Measurements from ENCODE around the gene MLLT3. TPM values are rescaled to one million over a fixed set of nuclear protein-coding genes. Genes with fewer than 3 reads are reported as not detected.

MLLT3 gene
- total and polyA plus RNA-seq, 5 donors, result 5.8 to 14.0 (median 8.3) TPM

DNA sequence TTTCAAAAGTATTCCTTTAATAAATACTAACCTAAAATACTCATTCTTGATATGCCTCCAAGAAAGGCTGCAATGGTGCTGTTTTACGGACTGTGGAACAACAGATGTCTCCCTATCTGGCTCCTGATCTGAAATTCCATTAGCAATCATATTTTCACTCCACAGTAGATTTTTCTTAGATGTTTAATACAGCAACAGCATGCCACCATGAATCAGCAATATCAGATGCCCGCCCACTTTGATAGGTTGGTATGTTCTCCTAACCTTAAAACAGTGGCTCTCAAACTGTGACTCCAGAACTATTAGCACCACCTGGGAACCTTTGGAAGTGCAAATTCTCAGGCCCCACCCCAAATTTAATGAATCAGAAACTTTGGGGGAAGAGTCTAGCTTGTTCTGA, 110.2 kb downstream of the MLLT3 start:
- ATAC-seq (no peak), DNase-seq (no peak)
- H3K27ac ChIP-seq (ENCODE audit: low read length), result no peak overlapping the region
- H3K4me3 ChIP-seq (ENCODE audit: low read length), result no peak overlapping the region
- no peaks in the 10 kb centered on the region for H3K27me3 ChIP-seq (ENCODE audit: control insufficient read depth, insufficient read depth)
- intact Hi-C loops (cut with DNase I), result no loop called here
- peaks cover 5% of the 10 kb centered on the region for H3K4me1 ChIP-seq (ENCODE audit: control insufficient read depth, insufficient read depth, low read length)
- 71% methylated on average over 2 of the region's 2 CpGs for WGBS
- no peaks in the 10 kb centered on the region for H3K9me3 ChIP-seq (ENCODE audit: control insufficient read depth, low read length)

DNA sequence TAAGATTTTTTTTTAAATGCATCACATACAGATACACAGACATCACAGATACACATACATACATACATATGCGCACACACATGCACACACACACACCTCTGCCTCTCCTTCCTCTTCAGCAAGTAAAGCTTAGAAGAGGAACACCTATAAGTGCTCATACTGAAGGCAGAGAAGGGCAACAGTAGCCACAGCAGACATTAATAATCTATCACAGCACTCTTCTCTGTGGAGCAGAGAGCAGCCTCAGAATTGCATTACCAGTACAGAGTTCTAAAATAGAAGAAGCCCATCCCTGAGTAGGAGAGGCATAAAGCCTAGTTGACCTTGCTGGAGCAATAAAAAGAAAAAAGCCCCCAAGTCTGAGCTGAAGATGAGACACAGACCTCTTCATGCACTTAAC, 110.6 kb downstream of the MLLT3 start:
- ATAC-seq (no peak), DNase-seq (no peak)
- H3K4me1 ChIP-seq (ENCODE audit: control insufficient read depth, insufficient read depth, low read length), result peaks cover 5% of the 10 kb centered on the region
- H3K27me3 ChIP-seq (ENCODE audit: control insufficient read depth, insufficient read depth), result no peaks in the 10 kb centered on the region
- H3K27ac ChIP-seq (ENCODE audit: low read length), result no peak overlapping the region
- H3K9me3 ChIP-seq (ENCODE audit: control insufficient read depth, low read length), result no peaks in the 10 kb centered on the region
- no peak overlapping the region for H3K4me3 ChIP-seq (ENCODE audit: low read length)
- intact Hi-C loops (cut with DNase I), result no loop called here
- 94% methylated on average over 1 of the region's 1 CpG for WGBS

DNA sequence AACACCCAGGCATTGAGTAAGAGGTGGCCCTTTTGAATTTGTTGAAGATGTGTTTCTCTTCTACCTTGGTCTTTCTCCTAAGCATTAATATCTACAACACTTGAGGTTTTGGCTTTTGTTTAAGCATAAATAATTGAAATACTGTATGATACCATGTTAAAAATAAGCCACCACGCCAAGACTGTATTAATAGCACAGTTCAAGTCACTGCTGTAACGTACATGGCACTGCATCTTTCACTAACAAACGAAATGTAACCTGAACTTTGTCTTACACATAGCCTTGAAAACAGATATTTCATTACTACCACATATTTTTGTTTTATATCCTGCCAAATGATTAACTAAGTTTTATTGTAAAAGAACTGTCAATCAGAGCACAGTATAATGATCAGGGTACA, 112.8 kb downstream of the MLLT3 start:
- Histone ChIP-seq H3K9me3 (ENCODE audit: control insufficient read depth, low read length) (no peaks in the 10 kb centered on the region), H3K27me3 (ENCODE audit: control insufficient read depth, insufficient read depth) (no peaks in the 10 kb centered on the region), H3K4me1 (ENCODE audit: control insufficient read depth, insufficient read depth, low read length) (peaks cover 5% of the 10 kb centered on the region), H3K4me3 (ENCODE audit: low read length) (no peak overlapping the region), H3K27ac (ENCODE audit: low read length) (no peak overlapping the region)
- 80% methylated on average over 3 of the region's 3 CpGs for WGBS
- no peak for DNase-seq
- intact Hi-C loops (cut with DNase I), result no loop called here
- no peak for ATAC-seq

DNA sequence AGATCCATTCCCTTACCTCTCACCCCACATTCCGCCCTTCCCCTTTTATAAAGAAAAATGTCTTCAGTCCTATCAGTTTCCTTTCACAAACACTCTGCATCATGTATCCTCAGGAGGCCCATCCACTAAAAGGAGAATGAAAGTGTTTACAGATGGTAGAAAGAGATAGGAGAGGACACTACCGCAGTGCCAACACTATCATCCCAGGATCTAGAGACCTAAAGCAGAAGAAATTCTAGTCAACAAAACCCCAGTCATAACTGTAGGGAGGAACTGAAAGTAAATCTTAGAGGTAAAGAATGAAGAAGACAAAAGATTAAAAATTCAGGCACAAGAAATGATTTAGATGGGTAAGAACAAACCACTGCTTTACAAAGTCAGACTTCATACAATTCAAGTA, 114.1 kb downstream of the MLLT3 start:
- H3K27ac ChIP-seq (ENCODE audit: low read length), result no peak overlapping the region
- H3K27me3 ChIP-seq (ENCODE audit: control insufficient read depth, insufficient read depth), result no peaks in the 10 kb centered on the region
- no peak for ATAC-seq
- peaks cover 5% of the 10 kb centered on the region for H3K4me1 ChIP-seq (ENCODE audit: control insufficient read depth, insufficient read depth, low read length)
- DNase-seq, result no peak
- 68% methylated on average over 2 of the region's 2 CpGs for WGBS
- no peak overlapping the region for H3K4me3 ChIP-seq (ENCODE audit: low read length)
- no peaks in the 10 kb centered on the region for H3K9me3 ChIP-seq (ENCODE audit: control insufficient read depth, low read length)
- intact Hi-C loops (cut with DNase I), result no loop called here

DNA sequence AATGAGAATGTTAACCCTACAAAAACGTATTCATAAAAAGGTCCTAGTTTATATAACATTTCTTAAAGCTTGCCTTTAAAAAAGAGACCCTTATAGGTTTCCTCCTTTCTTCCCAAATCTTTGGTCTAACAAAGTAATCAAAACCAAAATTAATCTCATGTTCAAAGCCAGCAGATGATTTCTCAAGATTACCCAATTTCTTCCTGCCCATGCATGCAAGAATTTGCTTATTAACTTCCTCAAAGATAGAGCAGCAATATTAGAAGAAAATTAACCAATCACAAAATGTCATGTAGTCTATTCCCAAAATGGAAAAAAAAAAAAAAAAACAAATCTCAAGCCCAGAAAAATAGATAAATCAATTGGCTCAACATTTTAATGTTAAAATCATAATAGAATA, 114.9 kb downstream of the MLLT3 start:
- Histone ChIP-seq H3K4me3 (ENCODE audit: low read length) (no peak overlapping the region), H3K4me1 (ENCODE audit: control insufficient read depth, insufficient read depth, low read length) (peaks cover 1% of the 10 kb centered on the region), H3K9me3 (ENCODE audit: control insufficient read depth, low read length) (no peaks in the 10 kb centered on the region), H3K27me3 (ENCODE audit: control insufficient read depth, insufficient read depth) (no peaks in the 10 kb centered on the region), H3K27ac (ENCODE audit: low read length) (no peak overlapping the region)
- DNase-seq (no peak), ATAC-seq (no peak)
- intact Hi-C loops (cut with DNase I), result no loop called here
- 0% methylated on average over 1 of the region's 1 CpG for WGBS

DNA sequence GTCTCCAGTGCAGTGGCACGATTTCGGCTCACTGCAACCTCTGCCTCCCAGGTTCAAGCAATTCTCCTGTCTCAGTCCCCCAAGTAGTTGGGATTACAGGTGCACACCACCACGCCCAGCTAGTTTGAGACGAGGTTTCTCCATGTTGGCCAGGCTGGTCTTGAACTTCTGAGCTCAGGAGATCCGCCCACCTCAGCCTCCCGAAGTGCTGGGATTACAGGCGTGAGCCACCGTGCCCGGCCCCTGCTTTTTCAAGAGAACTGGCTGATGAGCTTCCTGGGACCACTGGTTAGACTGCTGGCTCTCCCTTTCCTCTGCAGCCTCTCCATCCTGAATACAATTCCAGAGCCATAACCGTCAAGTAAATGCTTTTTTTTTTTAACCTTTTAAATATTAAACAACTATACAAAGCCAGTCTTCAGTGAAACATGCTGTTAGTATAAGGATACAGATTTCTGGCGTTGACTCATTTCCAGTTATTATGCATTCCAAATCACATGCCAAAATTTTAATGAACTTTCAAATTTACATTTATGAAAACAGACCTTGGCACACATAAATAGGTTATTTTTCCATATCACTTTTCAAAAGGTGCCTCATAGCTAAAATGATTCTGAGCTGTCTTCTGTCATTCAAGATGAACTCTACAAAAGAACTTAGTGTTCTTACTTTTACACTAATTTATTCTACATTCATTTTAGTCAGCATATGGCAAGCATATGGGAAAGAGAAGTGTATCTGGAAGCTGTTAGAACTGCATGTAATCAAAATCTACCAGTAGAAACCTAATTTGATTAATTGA, 116.0 kb downstream of the MLLT3 start:
- intact Hi-C loops (cut with DNase I), result no loop called here
- H3K27me3 ChIP-seq (ENCODE audit: control insufficient read depth, insufficient read depth), result no peaks in the 10 kb centered on the region
- DNase-seq, result no peak
- no peaks in the 10 kb centered on the region for H3K9me3 ChIP-seq (ENCODE audit: control insufficient read depth, low read length)
- H3K4me1 ChIP-seq (ENCODE audit: control insufficient read depth, insufficient read depth, low read length), result no peaks in the 10 kb centered on the region
- ATAC-seq, result no peak
- H3K27ac ChIP-seq (ENCODE audit: low read length), result no peak overlapping the region
- 86% methylated on average over 11 of the region's 11 CpGs for WGBS
- H3K4me3 ChIP-seq (ENCODE audit: low read length), result no peak overlapping the region

- WGBS, result 98% methylated on average over 5 of the region's 5 CpGs
- ATAC-seq, result no peak
Measured at GRCh38 chr9:20505574-20505973, 116.7 kb downstream of the MLLT3 start.

GRCh38 chr9:20504930-20505329, 117.4 kb downstream of the MLLT3 start:
- Histone ChIP-seq H3K4me1 (ENCODE audit: control insufficient read depth, insufficient read depth, low read length) (no peaks in the 10 kb centered on the region), H3K27ac (ENCODE audit: low read length) (no peak overlapping the region), H3K27me3 (ENCODE audit: control insufficient read depth, insufficient read depth) (no peaks in the 10 kb centered on the region), H3K4me3 (ENCODE audit: low read length) (no peak overlapping the region), H3K9me3 (ENCODE audit: control insufficient read depth, low read length) (no peaks in the 10 kb centered on the region)
- intact Hi-C loops (cut with DNase I), result no loop called here
- no peak for DNase-seq
- ATAC-seq, result no peak
- WGBS, result 98% methylated on average over 1 of the region's 1 CpG

More at GRCh38 chr9:20505574-20505973, 116.7 kb downstream of the MLLT3 start:
- Histone ChIP-seq H3K27me3 (ENCODE audit: control insufficient read depth, insufficient read depth) (no peaks in the 10 kb centered on the region), H3K9me3 (ENCODE audit: control insufficient read depth, low read length) (no peaks in the 10 kb centered on the region), H3K4me1 (ENCODE audit: control insufficient read depth, insufficient read depth, low read length) (no peaks in the 10 kb centered on the region), H3K27ac (ENCODE audit: low read length) (no peak overlapping the region), H3K4me3 (ENCODE audit: low read length) (no peak overlapping the region)
- intact Hi-C loops (cut with DNase I), result no loop called here
- DNase-seq, result no peak

DNA sequence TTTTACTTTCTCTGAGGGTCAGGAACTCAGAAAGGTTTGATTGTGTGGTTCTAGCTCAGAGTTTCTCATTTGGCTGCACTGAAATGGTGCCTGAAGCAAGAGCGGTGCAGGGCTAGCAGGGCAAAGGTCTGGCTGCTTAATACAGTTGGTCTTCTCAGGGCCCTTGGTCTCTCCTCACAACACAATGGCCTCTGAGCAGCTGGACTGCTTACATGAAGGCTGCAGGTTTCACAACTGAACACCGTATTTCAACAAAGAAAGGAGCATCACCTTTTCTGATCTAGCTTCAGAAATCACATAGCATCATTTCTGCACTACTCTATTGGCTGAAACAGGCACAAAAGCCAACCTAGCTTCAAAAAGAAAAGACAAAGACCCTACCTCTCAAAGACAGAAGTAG, 122.2 kb downstream of the MLLT3 start:
- DNase-seq, result no peak

DNA sequence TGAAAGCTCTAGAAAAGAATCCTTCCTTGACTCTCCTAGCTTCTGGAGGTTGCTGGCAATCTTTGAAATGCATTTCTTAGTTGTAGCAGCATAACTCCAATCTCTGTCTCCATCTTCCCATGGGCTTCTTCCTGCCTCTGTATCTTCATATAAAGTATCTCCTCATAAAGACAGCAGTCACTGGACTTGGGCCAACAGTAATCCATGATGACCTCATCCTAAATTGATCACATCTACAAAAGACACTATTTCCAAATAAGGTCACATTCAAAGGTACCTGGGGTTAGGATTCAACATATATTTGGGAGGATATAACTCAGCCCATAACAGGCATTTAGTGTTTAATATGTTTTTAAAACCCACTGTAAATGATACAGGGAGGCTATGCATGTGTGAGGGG, 123.3 kb downstream of the MLLT3 start:
- DNase-seq (no peak), ATAC-seq (no peak)
- Histone ChIP-seq H3K4me1 (ENCODE audit: control insufficient read depth, insufficient read depth, low read length) (no peaks in the 10 kb centered on the region), H3K4me3 (ENCODE audit: low read length) (no peak overlapping the region), H3K27me3 (ENCODE audit: control insufficient read depth, insufficient read depth) (no peaks in the 10 kb centered on the region), H3K9me3 (ENCODE audit: control insufficient read depth, low read length) (no peaks in the 10 kb centered on the region), H3K27ac (ENCODE audit: low read length) (no peak overlapping the region)
- intact Hi-C loops (cut with DNase I), result no loop called here

More for the DNA sequence above, 122.2 kb downstream of the MLLT3 start:
- ATAC-seq, result no peak
- Histone ChIP-seq H3K27ac (ENCODE audit: low read length) (no peak overlapping the region), H3K4me1 (ENCODE audit: control insufficient read depth, insufficient read depth, low read length) (no peaks in the 10 kb centered on the region), H3K9me3 (ENCODE audit: control insufficient read depth, low read length) (no peaks in the 10 kb centered on the region), H3K27me3 (ENCODE audit: control insufficient read depth, insufficient read depth) (no peaks in the 10 kb centered on the region), H3K4me3 (ENCODE audit: low read length) (no peak overlapping the region)
- intact Hi-C loops (cut with DNase I), result no loop called here
- WGBS, result 93% methylated on average over 2 of the region's 2 CpGs

DNA sequence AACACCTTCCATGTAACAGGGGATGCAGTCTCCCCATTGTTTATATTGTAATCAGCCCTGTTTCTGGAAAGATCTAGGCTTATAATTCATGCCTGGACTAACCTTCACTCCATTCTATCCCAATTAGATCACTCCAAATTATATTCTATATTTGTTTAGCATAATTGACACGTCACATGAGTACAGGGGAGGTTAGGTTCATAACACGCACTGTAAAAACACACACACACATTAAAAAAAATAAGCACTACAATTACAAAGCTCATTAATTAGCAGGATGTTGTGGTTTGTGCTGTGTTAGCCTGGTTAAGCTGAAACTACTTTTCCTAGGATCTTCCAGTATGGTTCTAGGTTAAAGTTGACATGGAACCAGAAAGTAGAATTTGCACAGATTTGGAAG, 126.0 kb downstream of the MLLT3 start:
- H3K4me3 ChIP-seq (ENCODE audit: low read length), result no peak overlapping the region
- 95% methylated on average over 2 of the region's 2 CpGs for WGBS
- intact Hi-C loops (cut with DNase I), result no loop called here
- no peaks in the 10 kb centered on the region for H3K27me3 ChIP-seq (ENCODE audit: control insufficient read depth, insufficient read depth)
- H3K4me1 ChIP-seq (ENCODE audit: control insufficient read depth, insufficient read depth, low read length), result no peaks in the 10 kb centered on the region
- DNase-seq (no peak), ATAC-seq (no peak)
- no peak overlapping the region for H3K27ac ChIP-seq (ENCODE audit: low read length)
- H3K9me3 ChIP-seq (ENCODE audit: control insufficient read depth, low read length), result no peaks in the 10 kb centered on the region

DNA sequence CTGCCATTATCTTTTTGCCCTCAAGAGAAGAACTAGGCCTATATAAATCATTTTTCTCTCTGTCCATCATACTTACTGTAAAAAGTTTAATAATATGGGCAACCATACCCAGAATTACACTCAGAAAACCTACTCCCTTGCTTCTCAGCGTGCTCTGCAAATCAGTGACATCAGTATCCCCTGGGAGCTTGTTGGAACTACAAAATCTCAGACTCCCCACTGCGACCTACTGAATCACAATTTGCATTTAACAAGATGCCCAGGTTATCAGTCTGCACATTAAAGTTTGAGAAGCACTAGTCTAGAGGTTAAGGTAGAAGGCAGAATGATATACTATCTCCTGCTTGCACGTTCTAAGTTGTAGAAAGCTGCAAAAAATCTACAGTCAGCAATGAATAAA, 127.2 kb downstream of the MLLT3 start:
- intact Hi-C loops (cut with DNase I), result no loop called here
- Histone ChIP-seq H3K4me1 (ENCODE audit: control insufficient read depth, insufficient read depth, low read length) (no peaks in the 10 kb centered on the region), H3K27me3 (ENCODE audit: control insufficient read depth, insufficient read depth) (no peaks in the 10 kb centered on the region), H3K4me3 (ENCODE audit: low read length) (no peak overlapping the region), H3K9me3 (ENCODE audit: control insufficient read depth, low read length) (no peaks in the 10 kb centered on the region), H3K27ac (ENCODE audit: low read length) (no peak overlapping the region)
- no peak for DNase-seq
- no peak for ATAC-seq
- 71% methylated on average over 3 of the region's 3 CpGs for WGBS

Data from right cardiac atrium (tissue), 5 donors.